GM12878 (cell line): ENCODE measurements around the gene SIX5. TPM values are rescaled to one million over a fixed set of nuclear protein-coding genes. Genes with fewer than 3 reads are reported as not detected.

Experiments
- ATAC-seq: fragments of 200-7000 bp; cut with Tn5 transposase; 3 replicates; pipeline ENCODE4 v1.9.1; 2020; ENCODE audit warnings: mild to moderate bottlenecking, moderate library complexity
- BruUV-seq: library from RNA; stranded (reverse); fragments of 400-500 nt; replicated peaks from 2 replicates; lab custom pipeline; 2021; lab: Mats Ljungman, UMichigan
- CTCF ChIA-PET: fragments of 300-600 bp; sonication (Branson Sonifier 250); formaldehyde crosslinking; extraction: SDS; loops from one replicate; lab custom pipeline; 2021; ENCODE audit warnings: inconsistent platforms; lab: Yijun Ruan, JAX
- POLR2A ChIA-PET: fragments of 350-600 bp; formaldehyde crosslinking; extraction: SDS; loops from one replicate; lab custom pipeline; 2021; ENCODE audit warnings: inconsistent platforms; lab: Charles Lee
- RAD21 ChIA-PET: fragments of 300-600 bp; sonication (Branson Sonifier 250); formaldehyde crosslinking; loops from one replicate; lab custom pipeline; 2023; ENCODE audit warnings: antibody characterized with exemption; ENCODE audit not compliant: unreplicated experiment; lab: Charles Lee
- SMC1A ChIA-PET: fragments of 300-600 bp; sonication (Branson Sonifier 250); formaldehyde crosslinking; loops from one replicate; lab custom pipeline; 2023; ENCODE audit not compliant: unreplicated experiment, uncharacterized antibody; lab: Charles Lee
- DNase-seq: peaks from one replicate; pipeline ENCODE4 v3.0.0-alpha.2; 2011; ENCODE audit warnings: low read depth, low spot score
- FAIRE-seq: peaks from 3 replicates; lab custom pipeline; 2011; peaks lifted over from hg19 to GRCh38; lab: Jason Lieb, UNC
- H2AFZ ChIP-seq: 2 replicates; pipeline ENCODE4 v1.6.0; 2011; ENCODE audit warnings: low read depth, low read length, control low read depth; ENCODE audit not compliant: control insufficient read depth
- H3K27ac ChIP-seq: 2 replicates; pipeline ENCODE4 v1.5.1; 2011; ENCODE audit warnings: control low read depth; ENCODE audit not compliant: control insufficient read depth, insufficient read depth
- H3K27me3 ChIP-seq, 2 experiments: replicated peaks in 1 of 2; 2 replicates each; pipeline versions ENCODE4 v1.6.0 to v1.6.1; 2011; ENCODE audit warnings: low read length in 1 of 2; ENCODE audit not compliant: control insufficient read depth in 2 of 2, insufficient read depth in 2 of 2
- H3K36me3 ChIP-seq, 2 experiments: 2 replicates each; pipeline ENCODE4 v1.5.1; 2011; ENCODE audit warnings: low read length in 1 of 2; ENCODE audit not compliant: control insufficient read depth in 2 of 2, insufficient read depth in 2 of 2
- H3K4me1 ChIP-seq: 2 replicates; pipeline ENCODE4 v1.6.1; 2011; ENCODE audit warnings: mild to moderate bottlenecking, low read length, moderate library complexity, mixed read lengths; ENCODE audit not compliant: control insufficient read depth, insufficient read depth
- H3K4me2 ChIP-seq: 2 replicates; pipeline ENCODE4 v1.6.0; 2011; ENCODE audit warnings: control low read depth; ENCODE audit not compliant: control insufficient read depth, insufficient read depth
- H3K4me3 ChIP-seq: fragments of 200-600 bp; sonication (generic); 2 replicates; pipeline ENCODE4 v1.5.1; 2016
- H3K79me2 ChIP-seq: 2 replicates; pipeline ENCODE4 v1.6.0; 2011; ENCODE audit warnings: low read length; ENCODE audit not compliant: control insufficient read depth, insufficient read depth
- H3K9ac ChIP-seq: 2 replicates; pipeline ENCODE4 v1.8.0; 2011; ENCODE audit warnings: low read length, control low read depth, mixed read lengths; ENCODE audit not compliant: control insufficient read depth, insufficient read depth
- H3K9me3 ChIP-seq: replicated peaks from 3 replicates; pipeline ENCODE4 v1.5.1; 2011; ENCODE audit warnings: mild to moderate bottlenecking, low read length; ENCODE audit not compliant: control insufficient read depth, insufficient read depth
- H4K20me1 ChIP-seq: 2 replicates; pipeline ENCODE4 v1.6.0; 2011; ENCODE audit not compliant: control insufficient read depth, insufficient read depth
- CEBPB ChIP-seq, 2 experiments: fragments of 150-350 bp in 1 of 2; IDR thresholded peaks; 2 replicates each; pipeline ENCODE4 v1.6.1; 2012 to 2014; ENCODE audit warnings: low read depth in 2 of 2, low read length in 2 of 2, borderline replicate concordance in 1 of 2, inconsistent platforms in 1 of 2
- CREM ChIP-seq: IDR thresholded peaks from 2 replicates; pipeline ENCODE4 v1.6.1; 2014; ENCODE audit warnings: antibody characterized with exemption, low read depth
- DPF2 ChIP-seq: fragments of 450-650 bp; IDR thresholded peaks from 2 replicates; pipeline ENCODE4 v1.6.1; 2017; ENCODE audit warnings: mild to moderate bottlenecking
- EED ChIP-seq: sonication (generic); IDR thresholded peaks from 2 replicates; pipeline ENCODE4 v1.6.1; 2016; ENCODE audit warnings: antibody characterized with exemption, low read depth
- JUND ChIP-seq: IDR thresholded peaks from 2 replicates; pipeline ENCODE4 v1.6.1; 2012; ENCODE audit warnings: low read depth, mild to moderate bottlenecking, low read length, improper control_type of control experiment, moderate library complexity
- NR2C2 ChIP-seq: IDR thresholded peaks from 2 replicates; pipeline ENCODE4 v1.6.1; 2011; ENCODE audit warnings: borderline replicate concordance, low read depth; ENCODE audit not compliant: control insufficient read depth, insufficient read length
- PKNOX1 ChIP-seq: fragments of 450-650 bp; IDR thresholded peaks from 2 replicates; pipeline ENCODE4 v1.6.1; 2016; ENCODE audit warnings: mild to moderate bottlenecking
- RAD21 ChIP-seq: IDR thresholded peaks from 2 replicates; pipeline ENCODE4 v1.6.1; 2011; ENCODE audit warnings: mild to moderate bottlenecking, low read depth, low read length, moderate library complexity; ENCODE audit not compliant: insufficient read depth
- ZBTB33 ChIP-seq: fragments of 450-650 bp; IDR thresholded peaks from 2 replicates; pipeline ENCODE4 v1.6.1; 2017; ENCODE audit warnings: mild to moderate bottlenecking
- ZNF592 ChIP-seq: fragments of 450-650 bp; IDR thresholded peaks from 2 replicates; pipeline ENCODE4 v1.6.1; 2017; ENCODE audit warnings: mild to moderate bottlenecking, moderate library complexity
- WGBS: methylation state at CpG from one replicate; pipeline ENCODE4 v1.1.6; 2016; ENCODE audit warnings: low lambda C conversion rate; ENCODE audit not compliant: insufficient replicate concordance, insufficient coverage; ENCODE audit errors: missing lambda C conversion rate; 5-methylcytosine and 5-hydroxymethylcytosine counted together
- in situ Hi-C: fragments of 300-500 bp; cut with MboI; formaldehyde crosslinking; loops from 9 replicates; pipeline ENCODE4 v1.14.3; 2018; ENCODE audit warnings: mixed read lengths
- intact Hi-C: fragments of 100-400 bp; cut with micrococcal nuclease; formaldehyde crosslinking; loops from one replicate; pipeline ENCODE4 v1.14.2; 2022; ENCODE audit not compliant: unreplicated experiment
- polyA plus RNA-seq, 11 experiments: library from polyadenylated mRNA; depleted of rRNA in 4 of 11; unstranded in 6 of 11; stranded (reverse) in 5 of 11; fragments of >200 nt; fragmentation: Nextera tagmentation in 4 of 11; fragmentation: Illumina TruSeq in 1 of 11; extraction: Ambion mirVana in 4 of 11; extraction: Trizol in 1 of 11; gene quantifications; 1 replicate in 1 of 11; 2 replicates in 10 of 11; pipeline versions ENCODE4 v1.2.1 to v1.2.3, GENCODE V29; 2011 to 2016; ENCODE audit warnings: inconsistent platforms in 2 of 11, missing spikeins in 2 of 11, low read depth in 1 of 11
- total RNA-seq, 4 experiments: library from RNA; depleted of rRNA in 3 of 4; stranded (reverse); fragments of >200 nt in 3 of 4; fragmentation: Illumina TruSeq in 1 of 4; extraction: Trizol in 1 of 4; gene quantifications; 2 replicates each; pipeline versions ENCODE4 v1.2.1 to v1.2.3, GENCODE V29; 2013 to 2021
- TF ChIP-seq, protein P1 (sequence below): IDR thresholded peaks from 2 replicates; pipeline ENCODE4 v1.6.1; 2012; ENCODE audit warnings: low read depth, low read length, improper control_type of control experiment

Gene SIX5
- total and polyA plus RNA-seq, 10 of the 15 experiments (the other 5 are each of a cell fraction or from before 2014, with no cell fraction given): 1.9 to 10.5 (median 3.0) TPM; not detected in 2

- under 1% methylated on average over 30 of the region's 48 CpGs for WGBS
- in situ Hi-C loops: no loop called here
- H3K79me2 ChIP-seq: peaks cover 53% of the 10 kb centered on the region
- intact Hi-C loops: loop anchor here (1.0 to 5.0 kb wide), 2 partner anchors 24 to 37 kb away; partner anchors contain the start of gene SIX5
- peak within 1 kb of the TSS; percentile 76 for H2AFZ ChIP-seq
- ATAC-seq (peak; percentile 98), DNase-seq (peak; percentile 96), FAIRE-seq (peak; percentile 98)
- H3K9ac ChIP-seq: peak within 1 kb of the TSS; percentile 87
- no peaks in the 10 kb centered on the region for H3K9me3 ChIP-seq
- H3K4me2 ChIP-seq: peak within 1 kb of the TSS; percentile 69
- ChIA-PET RAD21 (interaction anchor here (0.6 to 3.0 kb wide), 11 partner anchors 10 to 156 kb away, joined by 3 to 27 read pairs (median 5); partner anchors contain the start of genes GIPR, QPCTL, SIX5 and SNRPD2), POLR2A (interaction anchor here (0.6 to 3.8 kb wide), 14 partner anchors 13 to 147 kb away, joined by 3 to 58 read pairs (median 6); partner anchors contain the start of genes QPCTL, SIX5 and SNRPD2), SMC1A (interaction anchor here (0.6 to 3.3 kb wide), 7 partner anchors 11 to 56 kb away, joined by 3 to 35 read pairs (median 11); partner anchors contain the start of genes QPCTL, SIX5 and SNRPD2), CTCF (interaction anchor here (0.7 to 3.0 kb wide), 22 partner anchors 11 to 173 kb away, joined by 3 to 15 read pairs (median 4); partner anchors contain the start of genes QPCTL, SIX5 and SNRPD2)
- no TSS peak for BruUV-seq
- peak within 1 kb of the TSS; percentile 90 for H3K27ac ChIP-seq
- no peaks in the 10 kb centered on the region; a peak in 2 of 4 replicates for H3K36me3 ChIP-seq
- peaks cover 4% of the 10 kb centered on the region; the same call in 1 of the 2 replicates for H3K4me1 ChIP-seq
- peak within 1 kb of the TSS; percentile 97 for H3K4me3 ChIP-seq
- no peaks in the 10 kb centered on the region; the same call in 1 of the 2 replicates for H4K20me1 ChIP-seq
- no peaks in the 10 kb centered on the region for H3K27me3 ChIP-seq
- no peak for TF ChIP-seq DPF2
- TF ChIP-seq, protein P1, sequence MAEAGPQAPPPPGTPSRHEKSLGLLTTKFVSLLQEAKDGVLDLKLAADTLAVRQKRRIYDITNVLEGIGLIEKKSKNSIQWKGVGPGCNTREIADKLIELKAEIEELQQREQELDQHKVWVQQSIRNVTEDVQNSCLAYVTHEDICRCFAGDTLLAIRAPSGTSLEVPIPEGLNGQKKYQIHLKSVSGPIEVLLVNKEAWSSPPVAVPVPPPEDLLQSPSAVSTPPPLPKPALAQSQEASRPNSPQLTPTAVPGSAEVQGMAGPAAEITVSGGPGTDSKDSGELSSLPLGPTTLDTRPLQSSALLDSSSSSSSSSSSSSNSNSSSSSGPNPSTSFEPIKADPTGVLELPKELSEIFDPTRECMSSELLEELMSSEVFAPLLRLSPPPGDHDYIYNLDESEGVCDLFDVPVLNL: peak; percentile 51; the same call in 1 of the 2 replicates
- TF ChIP-seq EED: peak; percentile 29; the same call in 1 of the 2 replicates
- no peak for TF ChIP-seq ZBTB33
- TF ChIP-seq CREM: peak; percentile 96
- no peak for TF ChIP-seq ZNF592
- TF ChIP-seq PKNOX1: 0 out of 2 replicates have a peak, but pooled peaks have one; percentile 6
- TF ChIP-seq JUND: no peak
- peak; percentile 31; the same call in 1 of the 2 replicates for TF ChIP-seq RAD21
- no peak for TF ChIP-seq NR2C2
- no peak for TF ChIP-seq CEBPB (IDR thresholded peaks at IDR 0.05; ENCODE audit: borderline replicate concordance in 1 of 2, low read depth in 2 of 2, low read length in 2 of 2)
These were observed 38.4 kb downstream of the SIX5 start, which contains the start of gene FBXO46 for GRCh38 chr19:45730368-45731288. TSS of gene FBXO46 (minus strand) at chr19:45730896. CDS start at chr19:45713495, 17,401 bp downstream.
